NCI-H226 (cell line): ENCODE measurements around the gene PTPRO.

Experiments
- DNase-seq: peaks from one replicate; pipeline ENCODE4 v3.0.0-alpha.2; 2015

Gene PTPRO

DNA sequence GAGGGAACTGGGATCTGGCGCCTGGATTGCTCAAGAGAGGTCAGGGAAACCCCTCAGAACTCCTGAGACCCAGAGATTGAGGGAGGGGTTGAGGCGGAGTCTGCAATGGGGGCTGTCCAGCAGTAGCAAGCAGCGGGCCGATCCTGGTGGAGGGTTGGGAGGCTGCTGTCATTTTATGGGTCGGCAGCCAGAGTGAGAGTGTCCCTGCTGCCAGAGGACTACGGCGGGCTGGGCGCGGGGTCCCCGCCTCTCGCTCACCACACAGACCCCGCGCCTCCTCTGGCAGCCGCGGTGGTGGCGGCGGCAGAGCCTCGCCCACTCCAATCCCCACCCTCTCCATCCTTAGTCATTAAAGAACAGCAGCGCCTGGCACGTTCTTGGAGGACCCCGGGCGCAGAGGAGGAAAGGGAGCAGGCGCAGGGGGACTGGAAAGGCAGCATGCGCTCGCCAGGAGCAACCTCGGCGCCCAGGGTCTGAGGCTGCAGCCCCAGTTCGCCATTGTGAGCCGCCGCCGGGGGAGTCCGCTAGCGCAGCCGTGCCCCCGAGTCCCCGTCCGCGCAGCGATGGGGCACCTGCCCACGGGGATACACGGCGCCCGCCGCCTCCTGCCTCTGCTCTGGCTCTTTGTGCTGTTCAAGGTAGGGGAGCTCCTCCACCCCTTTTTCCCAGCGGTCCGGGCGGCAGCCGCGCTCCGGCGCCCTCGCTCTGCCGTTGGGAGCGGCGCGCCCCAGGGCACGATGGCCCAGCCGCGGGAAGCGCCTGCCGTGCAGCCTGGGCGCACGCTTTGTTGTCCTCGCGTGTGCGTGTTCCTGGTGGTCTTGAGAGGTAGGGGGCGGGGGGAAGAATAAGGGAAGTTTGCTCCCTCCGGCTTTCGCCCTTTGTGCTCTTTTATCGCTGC, at the start of gene PTPRO:
TSS of gene PTPRO (plus strand) at position 345 of the 898 bp plus-strand sequence.
- peak; percentile 7 for DNase-seq

DNA sequence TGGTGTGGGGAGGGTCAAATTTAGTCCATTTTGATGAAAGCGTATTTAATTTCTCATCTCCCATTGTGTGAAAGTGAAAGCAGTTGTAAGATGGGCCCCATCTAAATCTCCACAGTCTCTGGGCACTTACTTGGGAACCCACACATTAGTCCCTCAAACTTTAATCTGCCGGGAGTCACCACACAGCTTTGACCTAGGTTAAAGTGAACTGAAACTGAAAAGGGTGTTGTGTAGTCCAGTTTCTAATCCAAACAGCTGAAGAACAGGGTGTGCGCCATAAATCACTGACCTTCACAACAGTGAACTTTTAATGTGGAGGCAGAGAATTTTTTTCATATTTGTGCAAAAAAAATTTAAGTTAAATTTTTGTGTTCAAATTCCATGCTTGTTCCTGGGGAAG, 48.4 kb upstream of the PTPRO start:
- DNase-seq: no peak

DNA sequence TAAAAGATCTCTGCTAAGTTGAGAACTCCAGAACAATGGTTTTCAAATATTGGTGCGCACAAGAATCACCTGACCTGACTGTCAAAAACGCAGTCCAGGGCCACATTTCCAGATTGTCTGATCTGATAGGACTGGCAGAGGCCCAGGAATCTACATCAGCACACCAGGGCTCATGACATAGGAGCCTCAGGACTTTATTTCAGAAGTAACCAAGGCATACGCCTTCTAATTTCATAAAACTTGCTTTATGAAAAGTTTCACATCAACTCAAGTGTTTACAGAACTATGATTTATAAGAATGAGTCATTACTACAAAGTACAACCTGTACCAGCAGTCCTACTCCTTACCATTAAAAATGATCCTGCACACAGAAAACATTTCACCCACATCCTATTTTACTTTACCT, 47.7 kb upstream of the PTPRO start:
- no peak for DNase-seq

DNA sequence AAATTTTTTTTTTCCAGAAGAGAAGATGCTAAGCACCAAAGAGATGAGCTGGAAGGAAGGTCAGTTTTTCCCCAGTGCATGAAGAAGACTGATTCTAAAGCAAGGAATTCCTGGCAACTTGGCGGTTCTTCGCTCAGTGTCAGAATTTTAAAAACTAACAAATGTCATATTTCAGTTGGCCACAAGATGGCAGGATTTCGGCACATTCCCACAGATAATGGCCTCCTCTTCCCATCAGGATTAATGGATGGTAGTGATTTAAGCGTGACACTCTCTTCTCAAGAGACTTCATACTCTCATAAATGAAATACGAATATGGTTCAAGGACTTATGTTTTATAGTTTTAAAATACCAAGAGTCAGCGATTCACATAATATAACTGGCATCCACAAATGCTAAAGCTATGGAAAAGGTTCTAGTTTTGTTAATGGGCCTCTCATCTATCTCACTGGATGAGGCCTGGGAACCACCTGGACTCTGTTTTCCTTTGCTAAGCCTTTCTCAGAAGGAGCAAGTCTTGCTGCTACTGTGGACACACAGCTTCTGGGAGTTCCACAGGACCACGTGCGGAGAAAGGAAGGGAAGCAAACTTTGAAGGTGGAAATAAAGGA, 46.1 kb upstream of the PTPRO start:
- peak; percentile 10 for DNase-seq

DNA sequence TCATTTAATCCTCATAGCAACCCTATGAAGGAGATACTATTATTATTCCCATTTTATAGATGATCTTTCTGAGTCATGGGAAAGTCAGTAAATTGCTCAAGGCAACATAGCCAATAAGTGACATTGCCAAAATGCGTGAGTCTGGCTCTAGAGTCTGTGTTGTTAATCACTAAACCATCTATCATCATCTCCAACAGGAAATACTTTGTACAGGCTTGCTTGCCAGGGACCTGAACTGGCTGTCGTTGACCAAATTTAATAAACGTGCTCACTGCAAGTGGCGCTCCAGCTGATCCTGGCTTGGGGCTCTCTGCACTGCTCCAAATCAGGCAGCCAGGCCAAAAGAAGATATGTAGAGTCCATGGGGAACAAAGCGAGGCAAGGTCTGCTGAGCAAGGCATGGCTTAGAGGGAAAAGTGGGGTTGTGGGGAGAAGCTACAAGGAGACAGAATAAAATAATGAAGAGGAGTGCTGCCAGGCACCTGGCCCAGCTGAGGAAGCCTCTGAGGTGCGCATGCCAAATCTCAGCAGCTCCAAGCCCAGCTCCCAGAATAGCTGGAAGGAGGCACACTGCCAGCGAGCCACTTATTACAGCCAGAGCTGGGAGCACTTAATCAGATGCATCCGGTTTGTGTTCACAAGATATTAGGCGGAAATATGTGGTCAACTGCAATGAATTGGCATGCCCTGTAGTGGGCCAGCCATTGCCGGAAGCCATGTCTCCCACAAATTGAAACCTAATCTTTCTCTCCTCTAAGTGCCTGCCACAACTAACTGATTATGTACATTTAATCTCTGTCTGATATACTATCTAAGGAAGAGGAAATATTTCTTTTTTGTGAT, 43.3 kb upstream of the PTPRO start:
- peak; percentile 81 for DNase-seq

DNA sequence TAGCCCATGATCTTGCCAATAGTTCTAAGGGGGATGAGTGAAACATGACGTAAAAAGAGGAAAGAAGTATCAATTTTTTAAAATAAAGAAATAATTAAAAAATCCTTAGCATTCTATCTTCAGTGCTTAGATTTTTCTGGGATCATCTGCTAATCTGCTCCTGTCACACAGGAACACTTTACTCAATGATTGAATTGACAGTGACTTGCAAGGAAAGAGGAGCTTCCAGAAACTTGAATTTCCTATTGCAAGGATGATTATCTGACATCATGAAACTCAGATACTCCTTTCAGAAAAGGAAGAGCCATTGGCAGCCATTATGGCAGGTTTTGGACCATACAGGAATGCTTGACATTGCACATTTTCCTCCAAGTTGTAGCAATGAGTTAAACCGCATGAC, 41.4 kb upstream of the PTPRO start:
- DNase-seq: no peak

DNA sequence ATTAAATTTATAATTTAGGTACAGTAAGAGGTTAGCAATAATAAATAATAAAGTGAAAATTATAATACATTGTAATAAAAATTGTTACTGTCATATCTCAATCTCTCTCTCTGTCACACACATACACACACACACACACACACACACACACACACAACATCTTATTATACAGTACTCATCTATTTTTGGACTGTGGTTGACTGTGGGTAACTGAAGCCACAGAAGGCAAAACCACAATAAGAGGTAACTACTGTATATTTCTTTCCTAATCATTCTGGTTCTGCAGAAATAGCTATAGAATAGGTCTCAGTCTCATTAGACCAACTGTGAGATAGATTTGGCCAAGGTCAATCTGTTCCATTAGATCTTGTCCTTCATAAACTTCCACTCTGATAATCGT, 33.1 kb upstream of the PTPRO start:
- DNase-seq: no peak

DNA sequence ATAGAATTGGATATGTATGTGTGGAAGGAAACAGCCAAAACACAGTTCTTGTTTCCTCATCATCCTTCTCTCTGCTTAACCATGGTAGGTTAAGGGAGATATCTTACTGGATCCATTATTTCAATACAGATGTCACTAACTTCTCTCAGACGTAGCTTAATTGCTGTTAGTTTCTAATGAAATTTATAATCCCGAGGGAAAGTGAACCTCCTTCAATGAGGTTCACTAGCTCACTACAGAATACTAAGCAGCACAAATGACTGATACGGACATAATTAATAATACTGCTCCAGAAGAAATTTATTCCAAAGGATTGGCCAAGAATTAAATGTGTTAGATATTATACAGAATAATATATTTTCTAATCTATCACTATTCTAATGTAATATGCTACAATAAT, 28.6 kb upstream of the PTPRO start:
- no peak for DNase-seq

DNA sequence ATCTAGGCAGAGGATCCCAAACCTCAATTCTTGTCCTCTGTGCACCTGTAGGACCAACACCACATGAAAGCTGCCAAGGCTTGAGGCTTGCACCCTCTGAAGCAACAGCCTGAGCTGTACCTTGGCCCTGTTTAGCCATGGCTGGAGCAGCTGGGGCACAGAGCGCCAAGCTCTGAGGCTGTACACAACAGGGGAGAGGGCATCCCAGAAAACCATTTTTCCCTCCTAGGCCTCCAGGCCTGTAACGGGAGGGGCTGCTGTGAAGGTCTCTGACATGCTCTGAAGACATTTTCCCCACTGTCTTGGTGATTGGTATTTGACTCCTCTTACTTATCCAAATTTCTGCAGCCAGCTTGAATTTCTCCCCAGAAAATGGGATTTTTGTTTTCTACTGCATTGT, 22.4 kb upstream of the PTPRO start:
- DNase-seq: no peak

DNA sequence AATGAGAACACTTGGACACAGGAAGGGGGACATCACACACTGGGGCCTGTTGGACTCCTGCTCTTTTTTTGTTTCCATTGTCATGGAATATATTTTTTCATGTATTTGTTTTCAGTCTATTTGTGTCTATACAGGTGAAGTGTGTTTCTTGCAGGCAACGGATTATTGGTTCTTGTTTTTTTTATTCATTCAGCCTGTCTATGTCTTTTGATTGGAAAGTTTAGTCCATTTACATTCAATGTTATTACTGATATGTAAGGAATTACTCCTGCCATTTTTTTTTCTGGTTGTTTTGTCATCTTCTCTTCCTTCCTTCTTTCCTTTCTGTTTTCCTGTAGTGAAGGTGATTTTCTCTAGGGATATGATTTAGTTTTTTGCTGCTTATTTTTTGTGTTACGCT, 18.0 kb upstream of the PTPRO start:
- DNase-seq: no peak

DNA sequence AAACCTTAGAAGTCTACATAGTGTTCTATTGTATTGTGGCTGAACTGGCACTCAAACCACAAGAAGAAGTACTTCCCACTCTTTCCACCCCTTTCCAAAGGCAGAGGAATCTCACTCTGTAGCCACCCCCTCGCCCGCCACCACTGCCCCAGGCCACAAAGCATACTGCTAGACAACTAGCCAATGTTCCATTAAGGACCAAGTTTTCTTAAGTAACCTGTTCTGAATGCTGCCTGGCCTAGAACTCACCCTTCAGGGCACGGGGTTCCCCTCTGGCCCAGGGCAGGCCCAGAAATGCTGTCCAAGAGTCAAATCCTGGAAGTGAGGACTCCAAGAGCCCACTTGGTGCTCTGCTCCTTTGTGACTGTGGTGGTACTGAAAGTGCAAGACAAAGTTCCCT, 15.7 kb upstream of the PTPRO start:
- no peak for DNase-seq

DNA sequence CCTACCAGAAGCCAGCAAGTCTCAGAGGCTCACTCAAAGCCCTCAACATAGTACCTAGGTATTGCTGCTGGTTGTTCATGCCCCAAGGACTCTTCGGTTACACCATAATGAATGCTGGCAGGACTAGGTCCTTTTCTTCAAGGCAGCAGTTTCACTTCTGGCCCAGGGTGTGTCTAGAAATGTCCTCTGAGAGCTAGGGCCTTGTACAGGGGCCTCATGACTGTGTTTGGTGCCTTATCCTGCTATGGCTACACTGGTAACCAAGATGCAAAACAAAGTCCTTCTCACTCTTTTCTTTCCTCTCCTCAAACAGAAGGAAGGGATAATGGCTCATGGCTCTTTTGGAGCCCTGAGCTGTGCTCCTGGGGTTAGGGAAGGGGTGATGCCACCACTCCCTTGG, 15.2 kb upstream of the PTPRO start:
- DNase-seq: no peak

DNA sequence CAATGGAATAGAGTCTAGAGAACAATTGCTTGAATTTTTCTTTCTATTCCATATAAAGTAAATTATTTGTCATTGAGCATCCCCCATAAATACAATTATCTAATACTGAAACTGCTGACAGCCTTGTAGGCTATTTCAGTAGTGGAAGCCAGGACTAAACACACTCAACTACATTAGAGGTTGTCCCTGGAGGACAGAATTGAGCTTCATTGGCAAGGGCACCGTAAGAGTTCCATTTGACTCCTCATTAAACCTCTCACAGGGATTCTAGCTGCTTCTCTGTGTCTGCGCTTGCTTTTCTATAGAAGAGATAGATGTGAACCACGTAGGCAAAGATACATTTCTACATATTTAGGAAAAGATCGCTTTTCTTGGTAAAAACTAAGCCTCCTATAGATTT, 3.5 kb upstream of the PTPRO start:
- DNase-seq: no peak

DNA sequence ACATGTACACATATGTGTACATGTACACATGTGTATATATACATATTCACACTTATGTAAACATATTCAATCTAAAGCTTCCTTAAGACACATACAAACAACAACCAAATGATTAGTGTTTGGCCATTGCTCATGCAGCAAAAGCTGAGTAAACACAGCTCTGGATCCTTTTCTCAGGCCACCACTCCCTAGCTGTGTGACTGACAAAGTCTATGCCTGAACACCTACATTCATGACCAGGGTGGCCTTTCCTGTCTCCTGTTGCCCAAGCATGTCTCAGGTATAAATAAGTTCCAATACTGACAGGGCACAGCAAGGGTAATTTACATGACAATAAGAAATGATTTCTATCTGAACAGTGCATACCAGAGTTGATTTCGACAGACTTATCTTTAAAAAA, 1.4 kb upstream of the PTPRO start:
- no peak for DNase-seq

DNA sequence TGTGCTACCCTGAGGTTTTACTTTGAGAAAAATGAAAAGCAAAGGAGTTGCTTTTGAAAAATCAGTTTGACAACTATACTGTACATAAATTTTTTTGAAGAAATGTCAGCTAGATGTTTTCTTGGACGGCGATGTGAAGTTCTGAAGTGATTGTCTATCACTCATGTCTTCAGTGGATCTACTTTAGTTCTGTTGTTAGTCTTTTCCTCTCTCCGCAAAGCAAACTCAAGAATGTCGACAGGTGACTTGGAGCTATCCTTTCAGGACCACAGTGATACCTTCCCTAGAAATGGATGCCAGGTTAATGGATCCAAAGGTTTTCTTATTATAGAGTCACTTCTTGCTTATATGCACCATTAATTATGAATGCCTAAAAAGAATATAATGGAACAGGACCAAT, 1.2 kb downstream of the PTPRO start:
- no peak for DNase-seq

DNA sequence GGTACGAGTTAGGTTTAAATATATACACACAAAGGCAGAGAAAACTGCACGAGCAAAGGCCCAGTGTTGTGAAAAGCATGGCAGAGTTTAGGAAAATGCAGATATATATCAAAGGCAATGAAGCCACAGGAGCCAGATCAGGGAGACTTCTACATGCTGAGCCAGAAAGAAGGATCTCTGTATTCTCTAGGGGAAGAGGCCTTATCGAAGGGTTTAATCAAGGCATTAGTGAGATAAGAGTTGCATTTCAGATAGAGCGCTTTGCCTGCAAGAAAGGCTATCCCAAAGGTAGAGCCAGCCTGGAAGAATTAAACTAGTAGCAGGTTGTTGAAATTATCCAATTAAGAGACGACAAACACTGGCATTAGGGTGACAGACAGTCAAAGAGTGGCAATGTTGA, 7.6 kb downstream of the PTPRO start:
- no peak for DNase-seq

DNA sequence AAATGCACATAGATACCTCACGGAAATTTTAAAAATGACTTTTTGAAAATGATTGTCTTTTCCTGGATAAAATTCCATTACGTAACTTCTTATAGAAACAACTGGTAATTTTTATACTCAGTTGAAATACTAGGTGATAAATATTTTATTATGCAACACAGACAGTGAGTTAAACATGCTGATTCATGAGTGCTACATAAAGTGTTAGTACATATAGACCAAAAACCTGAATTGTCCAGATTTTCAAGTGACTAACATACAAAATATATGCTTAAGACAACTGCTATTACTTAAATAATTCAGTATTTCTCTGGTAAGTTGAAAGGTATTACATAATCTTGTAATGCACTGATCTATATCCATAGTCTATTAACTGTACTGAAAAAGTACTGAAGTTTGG, 11.9 kb downstream of the PTPRO start:
- DNase-seq: no peak

DNA sequence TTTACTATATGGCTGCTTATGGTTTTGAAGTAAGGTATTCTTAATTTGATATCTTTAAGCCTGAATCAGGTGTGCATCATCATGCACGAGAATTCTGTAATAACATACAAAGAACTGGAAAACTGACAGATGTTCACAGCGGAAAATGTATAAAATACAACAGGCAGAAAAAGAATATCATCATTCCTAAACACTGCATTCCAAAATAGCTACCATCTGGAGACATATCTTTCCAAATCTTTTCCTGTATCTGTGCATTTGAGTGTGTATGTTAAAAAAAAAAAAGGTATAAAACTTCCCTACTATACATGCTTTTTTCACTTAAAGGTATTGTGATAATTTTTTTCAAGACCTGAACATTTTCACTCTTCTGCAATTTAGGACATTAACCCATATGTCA, 13.7 kb downstream of the PTPRO start:
- no peak for DNase-seq

DNA sequence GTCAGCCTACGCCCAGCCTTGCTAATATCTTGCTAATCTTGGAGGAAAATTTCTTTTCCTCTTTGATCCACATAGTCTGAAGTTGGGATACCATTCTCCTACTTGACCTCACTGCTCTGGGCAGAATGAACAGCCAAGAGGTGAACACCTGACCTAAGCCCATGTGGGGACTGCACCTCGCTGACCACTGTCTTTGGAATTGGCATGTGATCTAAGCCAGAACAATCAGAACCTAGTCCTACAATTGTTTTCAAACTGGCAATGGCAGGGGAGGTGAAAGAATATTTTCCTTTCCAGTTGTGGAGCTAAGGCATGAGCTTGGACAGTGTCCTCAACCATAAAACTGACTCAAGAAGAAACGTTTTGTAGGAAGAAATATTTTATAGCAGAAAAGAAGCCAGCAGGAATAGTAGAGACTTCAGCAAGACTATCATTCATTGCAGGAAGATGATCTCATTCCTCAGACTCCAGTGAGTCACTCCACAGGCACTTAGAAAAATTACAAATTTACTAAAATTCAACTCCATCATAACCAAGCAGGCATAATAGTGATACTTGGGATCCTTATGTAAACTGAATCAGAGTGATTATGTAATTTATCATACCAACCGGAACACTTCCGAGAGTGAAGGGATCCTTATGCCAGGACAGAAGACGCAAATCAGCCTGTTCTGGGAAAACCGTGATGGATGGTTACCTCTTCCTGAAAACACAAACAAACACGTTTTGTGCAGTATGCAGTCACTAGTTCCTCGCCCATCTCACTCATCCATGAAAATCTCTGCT, 14.7 kb downstream of the PTPRO start:
- DNase-seq: peak; percentile 86

DNA sequence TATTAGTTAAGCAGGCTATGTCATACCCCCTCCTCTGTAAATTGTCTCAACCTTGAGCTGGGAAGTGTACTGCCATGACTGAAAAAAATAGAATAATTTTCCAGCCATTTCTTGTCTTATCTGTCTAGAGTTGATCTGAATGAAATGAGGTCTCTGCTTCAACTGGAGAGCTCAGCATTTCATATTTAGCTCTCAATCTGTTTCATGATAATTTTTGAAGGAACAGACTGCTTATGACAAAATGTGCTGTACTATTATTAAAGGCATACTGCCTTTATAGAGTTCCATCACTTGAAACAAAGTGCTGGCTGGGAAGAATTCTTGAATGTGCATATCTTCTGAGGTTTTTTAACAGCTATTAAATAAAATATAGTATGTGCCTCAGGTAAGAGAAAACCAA, 19.1 kb downstream of the PTPRO start:
- DNase-seq: no peak

DNA sequence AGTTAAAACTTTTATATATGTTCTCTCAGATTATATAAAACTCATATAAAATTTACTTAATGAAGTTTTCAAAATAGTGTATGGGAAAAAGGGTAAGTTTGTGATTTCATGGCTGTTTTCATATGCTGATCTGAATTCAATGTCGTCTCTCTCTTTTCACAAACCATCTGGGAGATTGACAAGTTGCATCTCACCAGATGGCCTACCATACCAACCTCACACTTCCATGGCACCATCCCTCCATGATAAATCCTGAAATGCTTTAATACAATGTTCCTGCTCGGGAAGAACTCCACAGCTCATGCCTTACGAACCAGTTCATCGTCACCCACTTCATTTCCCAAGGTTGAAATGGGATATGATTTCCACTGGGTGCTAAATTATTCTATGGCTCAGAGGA, 22.3 kb downstream of the PTPRO start:
- DNase-seq: no peak

DNA sequence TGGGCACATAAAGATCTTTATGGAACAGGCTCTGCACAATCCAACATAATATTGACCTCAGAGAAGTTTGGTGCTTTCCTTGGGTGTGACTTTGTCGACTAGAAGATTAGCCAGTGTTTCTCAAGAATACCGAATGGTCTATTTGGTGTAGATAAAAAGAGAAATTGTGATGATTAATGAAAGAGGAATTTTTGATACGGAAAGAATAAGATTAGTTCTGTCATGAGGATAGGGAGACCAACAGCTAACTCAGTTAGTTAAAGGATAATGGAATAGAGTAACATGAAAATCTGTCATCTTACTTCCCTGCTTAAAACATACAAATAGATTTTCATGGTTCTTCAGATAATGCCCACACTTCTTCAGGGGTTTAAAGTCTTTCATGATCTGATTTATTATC, 24.2 kb downstream of the PTPRO start:
- DNase-seq: peak; percentile 64

DNA sequence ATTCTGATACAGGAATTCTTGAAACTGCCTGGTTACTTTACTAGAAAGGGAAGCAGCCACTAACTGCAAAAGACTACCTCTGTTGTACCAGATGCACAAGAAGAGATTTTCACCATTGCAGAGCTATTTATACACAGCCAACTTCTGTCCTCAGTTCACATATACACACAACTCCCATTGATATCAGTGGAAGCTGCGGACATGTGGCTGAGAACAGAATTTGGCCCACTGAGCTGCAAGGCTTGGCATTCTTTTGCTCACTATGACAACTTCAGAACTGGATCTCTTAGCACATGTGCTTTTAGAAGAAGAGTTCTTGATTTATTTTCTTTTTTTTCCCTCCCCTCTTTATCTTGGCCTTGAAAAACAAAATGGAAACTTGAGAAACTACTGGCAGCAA, 28.3 kb downstream of the PTPRO start:
- no peak for DNase-seq
